K562 (cell line): ENCODE results near the gene PDE4A. TPM values are rescaled to one million over a fixed set of nuclear protein-coding genes. Genes with fewer than 3 reads are reported as not detected.
A peak's percentile ranks its signal among the peaks of the same experiment; 100 is the strongest.

ENCODE experiments used
- ADNP ChIP-seq: fragments of 200-800 bp; sonication (Bioruptor generic); IDR thresholded peaks from 2 replicates; pipeline ENCODE4 v1.6.1; 2016; ENCODE audit warnings: missing genetic modification characterization, missing compliant biosample characterization
- CCAR2 ChIP-seq: fragments of 200-400 bp; formaldehyde crosslinking; IDR thresholded peaks from 2 replicates; pipeline ENCODE4 v1.6.1; 2017; ENCODE audit warnings: mild to moderate bottlenecking, low read depth, low read length
- DPF2 ChIP-seq: fragments of 450-650 bp; IDR thresholded peaks from 2 replicates; pipeline ENCODE4 v1.6.1; 2016
- ERF ChIP-seq: fragments of 450-650 bp; formaldehyde crosslinking; IDR thresholded peaks from 2 replicates; pipeline ENCODE4 v1.4.0; 2020; ENCODE audit warnings: mild to moderate bottlenecking, mixed read lengths
- FOXP1 ChIP-seq: sonication (generic); formaldehyde crosslinking; IDR thresholded peaks from 2 replicates; pipeline ENCODE4 v1.8.0; 2022; ENCODE audit warnings: mild to moderate bottlenecking, missing genetic modification reagents
- GTF2A2 ChIP-seq: IDR thresholded peaks from 2 replicates; pipeline ENCODE4 v1.6.1; 2016; ENCODE audit warnings: mild to moderate bottlenecking, missing genetic modification characterization, missing compliant biosample characterization
- HDAC8 ChIP-seq: fragments of 450-650 bp; IDR thresholded peaks from 2 replicates; pipeline ENCODE4 v1.6.1; 2016; ENCODE audit warnings: mild to moderate bottlenecking, missing genetic modification characterization, moderate library complexity, missing compliant biosample characterization
- HLTF ChIP-seq: fragments of 450-650 bp; IDR thresholded peaks from 2 replicates; pipeline ENCODE4 v1.6.1; 2016
- KAT8 ChIP-seq: fragments of 450-650 bp; IDR thresholded peaks from 2 replicates; pipeline ENCODE4 v1.6.1; 2016; ENCODE audit warnings: low read depth, mild to moderate bottlenecking
- NCOR1 ChIP-seq: fragments of 450-650 bp; IDR thresholded peaks from 2 replicates; pipeline ENCODE4 v1.6.1; 2016; ENCODE audit warnings: mild to moderate bottlenecking, moderate library complexity
- NFIX ChIP-seq: fragments of 250-450 bp; sonication (Bioruptor Pico); IDR thresholded peaks from 2 replicates; pipeline ENCODE4 v1.4.0; 2020; ENCODE audit warnings: low read depth, mild to moderate bottlenecking, moderate library complexity
- PCBP1 ChIP-seq: fragments of 200-400 bp; formaldehyde crosslinking; IDR thresholded peaks from 2 replicates; pipeline ENCODE4 v1.6.1; 2018; ENCODE audit warnings: mild to moderate bottlenecking, low read depth, low read length; ENCODE audit not compliant: poor library complexity, severe bottlenecking
- POLR2A ChIP-seq: fragments of 450-650 bp; conservative IDR thresholded peaks from 2 replicates; pipeline ENCODE4 v1.6.1; 2016
- RCOR1 ChIP-seq, 2 experiments: IDR thresholded peaks; 2 replicates each; pipeline ENCODE4 v1.6.1; 2012; ENCODE audit warnings: low read depth in 2 of 2, low read length in 2 of 2, borderline replicate concordance in 1 of 2, improper control_type of control experiment in 1 of 2
- SUPT5H ChIP-seq: fragments of 450-650 bp; IDR thresholded peaks from 2 replicates; pipeline ENCODE4 v1.6.1; 2016
- TAF7 ChIP-seq: fragments of 450-650 bp; IDR thresholded peaks from 2 replicates; pipeline ENCODE4 v1.6.1; 2016; ENCODE audit warnings: missing genetic modification characterization, missing compliant biosample characterization
- TAF9B ChIP-seq: fragments of 450-650 bp; IDR thresholded peaks from 2 replicates; pipeline ENCODE4 v1.6.1; 2018; ENCODE audit warnings: mild to moderate bottlenecking; ENCODE audit not compliant: partially characterized antibody
- ZNF12 ChIP-seq: sonication (generic); formaldehyde crosslinking; IDR thresholded peaks from 2 replicates; pipeline ENCODE4 v1.4.0; 2020; ENCODE audit warnings: mild to moderate bottlenecking, missing genetic modification reagents
- ZNF274 ChIP-seq: IDR thresholded peaks from 2 replicates; pipeline ENCODE4 v1.6.1; 2011; ENCODE audit warnings: low read depth, mild to moderate bottlenecking, low read length, moderate library complexity, borderline replicate concordance
- ZNF75A ChIP-seq: fragments of 450-650 bp; formaldehyde crosslinking; IDR thresholded peaks from 2 replicates; pipeline ENCODE4 v1.4.0; 2020; ENCODE audit warnings: mild to moderate bottlenecking
- ZNF764 ChIP-seq: fragments of 250-450 bp; sonication (Bioruptor Pico); IDR thresholded peaks from 2 replicates; pipeline ENCODE4 v1.4.0; 2020; ENCODE audit warnings: low read depth, mild to moderate bottlenecking, moderate library complexity
- ZNF79 ChIP-seq: fragments of 250-450 bp; sonication (Bioruptor Pico); IDR thresholded peaks from 2 replicates; pipeline ENCODE4 v1.4.0; 2020; ENCODE audit warnings: low read depth, mild to moderate bottlenecking, moderate library complexity
- polyA plus RNA-seq, 8 experiments: library from polyadenylated mRNA; depleted of rRNA in 4 of 8; stranded (reverse) in 5 of 8; unstranded in 3 of 8; fragments of >200 nt; fragmentation: Nextera tagmentation in 2 of 8; fragmentation: Illumina TruSeq in 1 of 8; extraction: Ambion mirVana in 2 of 8; extraction: Trizol in 1 of 8; gene quantifications; 2 replicates each; pipeline versions ENCODE4 v1.2.1 to v1.2.3, GENCODE V29; 2011 to 2014; ENCODE audit warnings: inconsistent platforms in 1 of 8, missing spikeins in 1 of 8
- total RNA-seq, 7 experiments: library from RNA; depleted of rRNA in 6 of 7; stranded (reverse); fragments of >200 nt in 6 of 7; fragmentation: Illumina TruSeq in 2 of 7; extraction: Trizol in 2 of 7; gene quantifications; 2 replicates each; pipeline versions ENCODE4 v1.2.1 to v1.2.3, GENCODE V29; 2011 to 2021; ENCODE audit warnings: low replicate concordance in 1 of 7
- TF ChIP-seq, protein P1 (sequence below), 3 experiments: fragments of 200-800 bp in 1 of 3; sonication (Bioruptor generic) in 1 of 3; sonication (generic) in 1 of 3; formaldehyde crosslinking in 1 of 3; IDR thresholded peaks; 2 replicates each; pipeline versions ENCODE4 v1.6.1 to v1.8.0; 2016 to 2022; ENCODE audit warnings: mild to moderate bottlenecking in 2 of 3, missing compliant biosample characterization in 2 of 3, missing genetic modification characterization in 2 of 3, missing genetic modification reagents in 1 of 3
- TF ChIP-seq, protein P2 (sequence below): fragments of 450-650 bp; IDR thresholded peaks from 2 replicates; pipeline ENCODE4 v1.6.1; 2016
- TF ChIP-seq, protein P3 (sequence below): IDR thresholded peaks from 2 replicates; pipeline ENCODE4 v1.6.1; 2011; ENCODE audit not compliant: insufficient read length; ENCODE audit errors: extremely low read depth
- TF ChIP-seq, protein P4 (sequence below): fragments of 250-450 bp; sonication (Bioruptor Pico); IDR thresholded peaks from 2 replicates; pipeline ENCODE4 v1.4.0; 2020; ENCODE audit warnings: mild to moderate bottlenecking, moderate library complexity

Gene PDE4A
- total and polyA plus RNA-seq, 9 of the 15 experiments (the other 6 are each of a cell fraction or from before 2014, with no cell fraction given) = 0.66 to 26.9 (median 4.6) TPM

DNA sequence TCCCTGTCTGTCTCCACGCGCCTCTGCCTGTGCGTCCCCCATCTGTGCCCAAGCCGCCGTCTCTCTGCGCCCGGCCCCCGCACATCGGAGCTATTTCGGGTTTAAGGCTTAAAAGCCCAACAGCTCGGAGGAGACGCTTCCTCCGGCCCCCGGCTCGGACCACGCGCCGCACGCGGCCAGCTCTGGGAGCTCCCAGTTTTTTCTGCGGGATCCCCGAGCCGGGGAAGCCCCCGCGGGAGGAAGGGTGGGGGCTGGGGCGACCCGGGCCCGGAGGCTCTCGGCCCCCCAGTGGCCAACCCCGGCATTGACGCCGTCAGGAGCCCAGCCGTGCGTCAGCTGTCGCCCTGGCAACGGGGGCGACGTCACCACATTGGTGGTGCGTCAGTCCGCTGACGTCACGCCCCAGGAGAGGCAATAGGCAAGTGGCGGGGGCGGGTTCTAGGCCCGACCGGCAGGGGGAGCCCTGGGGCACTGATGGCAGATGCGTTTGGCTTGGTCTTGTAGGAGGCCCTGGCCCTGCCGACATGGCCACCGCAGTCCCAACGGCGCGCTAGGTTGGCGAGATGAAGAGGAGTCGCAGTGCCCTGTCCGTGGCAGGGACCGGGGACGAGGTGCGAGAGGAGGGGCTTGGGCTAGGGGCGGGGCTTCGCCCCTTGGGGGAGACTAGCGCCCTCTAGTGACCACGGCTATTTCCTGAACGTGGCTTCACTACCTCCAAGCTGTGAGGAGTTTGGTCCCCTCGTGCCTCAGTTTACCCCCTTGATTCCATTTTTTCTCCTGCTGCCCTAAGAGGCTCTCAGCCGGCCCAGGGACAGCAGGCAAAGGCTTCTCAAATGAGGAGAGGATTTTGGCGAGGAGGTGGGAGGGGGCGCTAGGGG lies 3.7 kb upstream of the PDE4A start (continued):
- TF ChIP-seq, protein P1, sequence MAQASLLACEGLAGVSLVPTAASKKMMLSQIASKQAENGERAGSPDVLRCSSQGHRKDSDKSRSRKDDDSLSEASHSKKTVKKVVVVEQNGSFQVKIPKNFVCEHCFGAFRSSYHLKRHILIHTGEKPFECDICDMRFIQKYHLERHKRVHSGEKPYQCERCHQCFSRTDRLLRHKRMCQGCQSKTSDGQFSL (CRISPR knock-in tag; IDR thresholded peaks at IDR 0.05) = 0 out of 2 replicates have a peak, but pooled peaks have one; percentile 60
- TF ChIP-seq, protein P1 (tag; IDR thresholded peaks at IDR 0.05) = no peak
- peak; percentile 96 to 99 for TF ChIP-seq RCOR1 (IDR thresholded peaks at IDR 0.05; ENCODE audit: borderline replicate concordance in 1 of 2, low read depth in 2 of 2, low read length in 2 of 2)
- TF ChIP-seq, protein P2, sequence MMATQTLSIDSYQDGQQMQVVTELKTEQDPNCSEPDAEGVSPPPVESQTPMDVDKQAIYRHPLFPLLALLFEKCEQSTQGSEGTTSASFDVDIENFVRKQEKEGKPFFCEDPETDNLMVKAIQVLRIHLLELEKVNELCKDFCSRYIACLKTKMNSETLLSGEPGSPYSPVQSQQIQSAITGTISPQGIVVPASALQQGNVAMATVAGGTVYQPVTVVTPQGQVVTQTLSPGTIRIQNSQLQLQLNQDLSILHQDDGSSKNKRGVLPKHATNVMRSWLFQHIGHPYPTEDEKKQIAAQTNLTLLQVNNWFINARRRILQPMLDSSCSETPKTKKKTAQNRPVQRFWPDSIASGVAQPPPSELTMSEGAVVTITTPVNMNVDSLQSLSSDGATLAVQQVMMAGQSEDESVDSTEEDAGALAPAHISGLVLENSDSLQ = peak; percentile 80
- no peak; the same call in 1 of the 2 replicates for TF ChIP-seq ZNF274
- no peak for TF ChIP-seq KAT8
- TF ChIP-seq ZNF79 (CRISPR knock-in tag) = no peak
- TF ChIP-seq ADNP (tag) = peak; percentile 98
- TF ChIP-seq ZNF75A (CRISPR knock-in tag) = no peak
- TF ChIP-seq NFIX (CRISPR knock-in tag) = no peak
- TF ChIP-seq HLTF = peak; percentile 83
- TF ChIP-seq TAF9B = peak; percentile 59
- peak; percentile 91 for TF ChIP-seq HDAC8 (tag)
- peak; percentile 75; the same call in 1 of the 2 replicates for TF ChIP-seq ZNF12 (CRISPR knock-in tag)
- TF ChIP-seq, protein P3, sequence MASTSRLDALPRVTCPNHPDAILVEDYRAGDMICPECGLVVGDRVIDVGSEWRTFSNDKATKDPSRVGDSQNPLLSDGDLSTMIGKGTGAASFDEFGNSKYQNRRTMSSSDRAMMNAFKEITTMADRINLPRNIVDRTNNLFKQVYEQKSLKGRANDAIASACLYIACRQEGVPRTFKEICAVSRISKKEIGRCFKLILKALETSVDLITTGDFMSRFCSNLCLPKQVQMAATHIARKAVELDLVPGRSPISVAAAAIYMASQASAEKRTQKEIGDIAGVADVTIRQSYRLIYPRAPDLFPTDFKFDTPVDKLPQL = no peak
- TF ChIP-seq TAF7 (tag) = no peak; the same call in 1 of the 2 replicates
- peak; percentile 95 for TF ChIP-seq ERF (CRISPR knock-in tag)
- TF ChIP-seq, protein P4, sequence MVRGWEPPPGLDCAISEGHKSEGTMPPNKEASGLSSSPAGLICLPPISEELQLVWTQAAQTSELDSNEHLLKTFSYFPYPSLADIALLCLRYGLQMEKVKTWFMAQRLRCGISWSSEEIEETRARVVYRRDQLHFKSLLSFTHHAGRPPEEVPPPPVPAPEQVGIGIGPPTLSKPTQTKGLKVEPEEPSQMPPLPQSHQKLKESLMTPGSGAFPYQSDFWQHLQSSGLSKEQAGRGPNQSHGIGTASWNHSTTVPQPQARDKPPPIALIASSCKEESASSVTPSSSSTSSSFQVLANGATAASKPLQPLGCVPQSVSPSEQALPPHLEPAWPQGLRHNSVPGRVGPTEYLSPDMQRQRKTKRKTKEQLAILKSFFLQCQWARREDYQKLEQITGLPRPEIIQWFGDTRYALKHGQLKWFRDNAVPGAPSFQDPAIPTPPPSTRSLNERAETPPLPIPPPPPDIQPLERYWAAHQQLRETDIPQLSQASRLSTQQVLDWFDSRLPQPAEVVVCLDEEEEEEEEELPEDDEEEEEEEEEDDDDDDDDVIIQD = no peak
- TF ChIP-seq CCAR2 = no peak
- no peak for TF ChIP-seq GTF2A2 (tag)
- peak; percentile 56 for TF ChIP-seq SUPT5H
- no peak for TF ChIP-seq ZNF764
- peak; percentile 69 for TF ChIP-seq NCOR1
- TF ChIP-seq DPF2 = peak; percentile 53; the same call in 1 of the 2 replicates
- TF ChIP-seq PCBP1 = peak; percentile 92
- TF ChIP-seq POLR2A = peak; percentile 67; the same call in 1 of the 2 replicates
- peak; percentile 86; the same call in 1 of the 2 replicates for TF ChIP-seq FOXP1 (CRISPR knock-in tag)
